WTC11 (cell line): ENCODE data around the gene SLC44A1. TPM values are rescaled to one million over a fixed set of nuclear protein-coding genes. Genes with fewer than 3 reads are reported as not detected.

Experiments
- ATAC-seq: fragments of 200-7000 bp; cut with Tn5 transposase; 2 replicates; pipeline ENCODE4 v1.10.0; 2021; ENCODE audit warnings: mild to moderate bottlenecking, moderate library complexity
- CTCF ChIA-PET: fragments of 300-600 bp; sonication (Branson Sonifier 250); formaldehyde crosslinking; loops from one replicate; lab custom pipeline; 2021; ENCODE audit warnings: antibody characterized with exemption; lab: Charles Lee
- POLR2A ChIA-PET: fragments of 350-600 bp; sonication (Branson Sonifier 250); formaldehyde crosslinking; loops from one replicate; lab custom pipeline; 2021; ENCODE audit warnings: antibody characterized with exemption; lab: Charles Lee
- DNase-seq: peaks from one replicate; pipeline ENCODE4 v3.0.0; 2021; ENCODE audit warnings: low spot score
- H3K27ac Mint-ChIP-seq: 2 replicates; pipeline ENCODE4 v1.8.0; 2021; ENCODE audit warnings: mixed read lengths
- H3K27me3 Mint-ChIP-seq: 2 replicates; pipeline ENCODE4 v1.8.0; 2021; ENCODE audit warnings: low read depth, mild to moderate bottlenecking, moderate library complexity, mixed read lengths
- H3K36me3 Mint-ChIP-seq: 2 replicates; pipeline ENCODE4 v1.8.0; 2021; ENCODE audit warnings: mixed read lengths
- H3K4me1 Mint-ChIP-seq: 2 replicates; pipeline ENCODE4 v1.8.0; 2022; ENCODE audit warnings: mixed read lengths
- H3K4me3 Mint-ChIP-seq: 2 replicates; pipeline ENCODE4 v1.8.0; 2021; ENCODE audit warnings: mild to moderate bottlenecking, moderate library complexity, mixed read lengths
- H3K9me3 Mint-ChIP-seq: 2 replicates; pipeline ENCODE4 v1.8.0; 2021; ENCODE audit warnings: mixed read lengths
- CBFB ChIP-seq: sonication (generic); formaldehyde crosslinking; IDR thresholded peaks from 2 replicates; pipeline ENCODE4 v1.8.1; 2022; ENCODE audit warnings: mild to moderate bottlenecking, low read depth, missing genetic modification reagents
- CREB1 ChIP-seq: sonication (generic); formaldehyde crosslinking; IDR thresholded peaks from 2 replicates; pipeline ENCODE4 v1.8.0; 2023; ENCODE audit warnings: mild to moderate bottlenecking, missing genetic modification reagents
- E2F5 ChIP-seq: sonication (generic); formaldehyde crosslinking; IDR thresholded peaks from 2 replicates; pipeline ENCODE4 v1.8.1; 2022; ENCODE audit warnings: mild to moderate bottlenecking, moderate library complexity, missing genetic modification reagents
- EMX1 ChIP-seq: fragments of 250-450 bp; sonication (Bioruptor Pico); IDR thresholded peaks from 2 replicates; pipeline ENCODE4 v1.8.0; 2021; ENCODE audit warnings: mild to moderate bottlenecking
- ESRRA ChIP-seq: sonication (generic); formaldehyde crosslinking; IDR thresholded peaks from 2 replicates; pipeline ENCODE4 v1.8.1; 2022; ENCODE audit warnings: mild to moderate bottlenecking, missing genetic modification reagents, borderline replicate concordance
- ETV6 ChIP-seq: sonication (generic); formaldehyde crosslinking; IDR thresholded peaks from 2 replicates; pipeline ENCODE4 v1.8.1; 2022; ENCODE audit warnings: mild to moderate bottlenecking, missing genetic modification reagents
- FOXP1 ChIP-seq: sonication (generic); formaldehyde crosslinking; IDR thresholded peaks from 2 replicates; pipeline ENCODE4 v1.8.0; 2022; ENCODE audit warnings: missing genetic modification reagents, mild to moderate bottlenecking, moderate library complexity, borderline replicate concordance
- GTF2I ChIP-seq: fragments of 250-450 bp; sonication (Bioruptor Pico); conservative IDR thresholded peaks from 2 replicates; pipeline ENCODE4 v1.4.0; 2021; ENCODE audit warnings: mild to moderate bottlenecking
- HMGA2 ChIP-seq: fragments of 250-450 bp; sonication (Bioruptor Pico); IDR thresholded peaks from 2 replicates; pipeline ENCODE4 v1.4.0; 2021; ENCODE audit warnings: mild to moderate bottlenecking, moderate library complexity
- IRF2 ChIP-seq: sonication (generic); formaldehyde crosslinking; IDR thresholded peaks from 2 replicates; pipeline ENCODE4 v1.8.0; 2022; ENCODE audit warnings: low read depth, missing genetic modification reagents, borderline replicate concordance
- MLX ChIP-seq: sonication (generic); formaldehyde crosslinking; IDR thresholded peaks from 2 replicates; pipeline ENCODE4 v1.8.1; 2023; ENCODE audit warnings: mild to moderate bottlenecking, missing genetic modification reagents, moderate library complexity
- MXD4 ChIP-seq: fragments of 250-450 bp; sonication (Bioruptor Pico); IDR thresholded peaks from 2 replicates; pipeline ENCODE4 v1.8.0; 2021; ENCODE audit warnings: mild to moderate bottlenecking, moderate library complexity, borderline replicate concordance
- MYBL2 ChIP-seq: sonication (generic); formaldehyde crosslinking; IDR thresholded peaks from 2 replicates; pipeline ENCODE4 v1.8.1; 2023; ENCODE audit warnings: mild to moderate bottlenecking, moderate library complexity, missing genetic modification reagents
- NR3C1 ChIP-seq: sonication (generic); formaldehyde crosslinking; conservative IDR thresholded peaks from 2 replicates; pipeline ENCODE4 v1.8.1; 2023; ENCODE audit warnings: low read depth, mild to moderate bottlenecking, missing genetic modification reagents
- RELA ChIP-seq: sonication (generic); formaldehyde crosslinking; IDR thresholded peaks from 2 replicates; pipeline ENCODE4 v1.8.1; 2022; ENCODE audit warnings: missing genetic modification reagents, mild to moderate bottlenecking, borderline replicate concordance
- SOX15 ChIP-seq: fragments of 250-450 bp; sonication (Bioruptor Pico); IDR thresholded peaks from 2 replicates; pipeline ENCODE4 v1.9.0; 2021; ENCODE audit warnings: mild to moderate bottlenecking
- STAT6 ChIP-seq: sonication (generic); formaldehyde crosslinking; conservative IDR thresholded peaks from 2 replicates; pipeline ENCODE4 v1.8.1; 2023; ENCODE audit warnings: mild to moderate bottlenecking, low read depth, missing genetic modification reagents, moderate library complexity
- TCF7 ChIP-seq: sonication (generic); formaldehyde crosslinking; IDR thresholded peaks from 2 replicates; pipeline ENCODE4 v1.8.0; 2022; ENCODE audit warnings: mild to moderate bottlenecking, low read depth, missing genetic modification reagents, moderate library complexity
- TEAD1 ChIP-seq: sonication (generic); formaldehyde crosslinking; IDR thresholded peaks from 2 replicates; pipeline ENCODE4 v1.8.0; 2022; ENCODE audit warnings: mild to moderate bottlenecking, missing genetic modification reagents
- ZNF263 ChIP-seq: sonication (generic); formaldehyde crosslinking; IDR thresholded peaks from 2 replicates; pipeline ENCODE4 v1.8.1; 2022; ENCODE audit warnings: low read depth, mild to moderate bottlenecking, moderate library complexity, missing genetic modification reagents
- ZNF396 ChIP-seq: fragments of 250-450 bp; sonication (Bioruptor Pico); IDR thresholded peaks from 2 replicates; pipeline ENCODE4 v1.8.0; 2021; ENCODE audit warnings: mild to moderate bottlenecking, moderate library complexity, borderline replicate concordance
- total RNA-seq: library from RNA; stranded (reverse); gene quantifications from 3 replicates; pipeline ENCODE4 v1.2.3, GENCODE V29; 2021
- TF ChIP-seq, protein P1 (sequence below): fragments of 250-450 bp; sonication (Bioruptor Pico); conservative IDR thresholded peaks from 2 replicates; pipeline ENCODE4 v1.9.0; 2021; ENCODE audit warnings: mild to moderate bottlenecking
- TF ChIP-seq, protein P2 (sequence below): sonication (generic); formaldehyde crosslinking; conservative IDR thresholded peaks from 2 replicates; pipeline ENCODE4 v1.8.1; 2022; ENCODE audit warnings: mild to moderate bottlenecking, missing genetic modification reagents
- TF ChIP-seq, protein P3 (sequence below): fragments of 250-450 bp; sonication (Bioruptor Pico); IDR thresholded peaks from 2 replicates; pipeline ENCODE4 v1.9.0; 2021; ENCODE audit warnings: mild to moderate bottlenecking
- TF ChIP-seq, protein P4 (sequence below): sonication (generic); formaldehyde crosslinking; IDR thresholded peaks from 2 replicates; pipeline ENCODE4 v1.8.1; 2023; ENCODE audit warnings: mild to moderate bottlenecking, missing genetic modification reagents, moderate library complexity
- TF ChIP-seq, protein P5 (sequence below): sonication (generic); formaldehyde crosslinking; IDR thresholded peaks from 2 replicates; pipeline ENCODE4 v1.8.0; 2022; ENCODE audit warnings: mild to moderate bottlenecking, missing genetic modification reagents

SLC44A1 gene
- total RNA-seq, 1 experiment from 2014 or later: 48.9 TPM

DNA sequence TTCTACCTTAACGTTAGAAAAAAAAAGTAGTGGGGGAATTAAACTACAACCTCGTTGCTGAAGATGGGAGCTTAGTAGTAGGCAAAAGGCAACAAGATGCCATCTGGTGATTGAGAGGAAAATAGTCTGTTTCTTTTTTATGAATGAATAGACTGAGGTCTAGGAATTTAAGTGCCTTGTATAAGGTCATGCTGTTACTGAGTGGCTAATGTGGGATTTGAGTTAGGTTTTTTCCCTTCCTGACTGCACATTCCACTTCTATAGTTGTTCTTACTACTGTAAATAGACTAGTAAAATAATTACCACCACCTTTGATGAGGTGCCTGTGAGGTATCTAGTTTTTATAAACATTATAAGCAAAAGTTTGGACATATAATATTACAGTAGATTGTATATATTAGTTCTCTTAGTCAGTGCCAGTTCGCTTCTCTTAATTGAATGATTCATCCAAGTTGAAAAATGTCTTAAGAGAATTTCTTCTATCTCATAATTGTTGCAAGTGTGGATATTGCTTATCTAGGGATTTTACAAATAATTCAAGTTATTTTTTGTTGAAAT lies 222.5 kb downstream of the SLC44A1 start:
- Mint-ChIP-seq H3K27me3 (no peaks in the 10 kb centered on the region), H3K27ac (no peak overlapping the region), H3K36me3 (peaks cover 42% of the 10 kb centered on the region), H3K4me3 (no peak overlapping the region), H3K4me1 (no peaks in the 10 kb centered on the region), H3K9me3 (peaks cover 3% of the 10 kb centered on the region; the same call in 1 of the 2 replicates)
- CTCF ChIA-PET: interaction anchor here (1.1 kb wide), 1 partner anchor 8 kb away, joined by 6 read pairs; no protein-coding TSS in a partner anchor
- POLR2A ChIA-PET: no interaction called here
- TF ChIP-seq, protein P1, sequence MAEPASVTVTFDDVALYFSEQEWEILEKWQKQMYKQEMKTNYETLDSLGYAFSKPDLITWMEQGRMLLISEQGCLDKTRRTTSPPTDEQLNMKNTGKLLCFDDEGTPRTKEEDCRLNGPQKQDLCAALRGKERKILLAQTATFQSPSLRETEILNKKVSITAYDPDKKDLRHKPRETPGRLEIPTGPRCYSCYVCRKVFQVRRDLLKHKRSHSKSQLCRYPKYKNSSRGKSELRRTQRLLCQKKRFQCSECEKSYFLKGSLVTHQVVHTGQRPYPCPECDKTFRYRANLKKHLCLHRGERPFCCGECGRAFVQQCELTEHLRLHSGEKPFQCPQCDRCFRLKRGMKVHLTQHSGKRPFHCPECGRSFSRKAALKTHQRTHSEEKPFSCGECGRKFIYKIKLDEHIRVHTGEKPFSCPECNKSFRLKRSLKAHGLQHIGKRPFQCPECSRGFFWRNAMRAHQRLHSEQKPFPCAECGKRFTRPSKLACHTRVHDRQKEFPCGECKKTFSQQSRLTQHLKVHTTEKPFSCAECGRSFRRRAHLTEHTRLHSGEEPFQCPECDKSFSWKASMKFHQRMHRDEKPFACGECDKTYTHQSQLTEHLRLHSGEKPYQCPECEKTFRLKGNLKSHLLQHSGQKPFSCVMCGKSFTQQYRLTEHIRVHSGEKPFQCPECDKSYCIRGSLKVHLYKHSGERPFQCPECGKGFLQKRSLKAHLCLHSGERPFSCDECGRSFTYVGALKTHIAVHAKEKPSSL (CRISPR knock-in tag): no peak
- TF ChIP-seq MYBL2 (CRISPR knock-in tag) (no peak), TEAD1 (CRISPR knock-in tag) (no peak), STAT6 (CRISPR knock-in tag) (no peak), GTF2I (no peak), CREB1 (CRISPR knock-in tag) (no peak), IRF2 (CRISPR knock-in tag) (no peak), E2F5 (CRISPR knock-in tag) (no peak), FOXP1 (CRISPR knock-in tag) (no peak), EMX1 (no peak), ZNF396 (no peak), RELA (no peak)
- TF ChIP-seq, protein P2, sequence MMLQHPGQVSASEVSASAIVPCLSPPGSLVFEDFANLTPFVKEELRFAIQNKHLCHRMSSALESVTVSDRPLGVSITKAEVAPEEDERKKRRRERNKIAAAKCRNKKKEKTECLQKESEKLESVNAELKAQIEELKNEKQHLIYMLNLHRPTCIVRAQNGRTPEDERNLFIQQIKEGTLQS: no peak
- no peak for DNase-seq
- ATAC-seq: no peak

- Mint-ChIP-seq H3K27me3 (no peaks in the 10 kb centered on the region), H3K27ac (no peak overlapping the region), H3K4me1 (no peaks in the 10 kb centered on the region), H3K4me3 (no peak overlapping the region), H3K9me3 (peaks cover 3% of the 10 kb centered on the region; the same call in 1 of the 2 replicates), H3K36me3 (peaks cover 42% of the 10 kb centered on the region)
- ATAC-seq (no peak), DNase-seq (no peak)
- CTCF ChIA-PET: no interaction called here
- POLR2A ChIA-PET: no interaction called here
- TF ChIP-seq MXD4 (CRISPR knock-in tag) (no peak), ETV6 (CRISPR knock-in tag) (no peak), CBFB (CRISPR knock-in tag) (no peak), NR3C1 (CRISPR knock-in tag) (no peak), TEAD1 (CRISPR knock-in tag) (no peak), TCF7 (CRISPR knock-in tag) (no peak), ESRRA (CRISPR knock-in tag) (no peak), ZNF263 (CRISPR knock-in tag) (no peak), SOX15 (CRISPR knock-in tag) (no peak), MLX (no peak), HMGA2 (CRISPR knock-in tag) (no peak)
- TF ChIP-seq, protein P3, sequence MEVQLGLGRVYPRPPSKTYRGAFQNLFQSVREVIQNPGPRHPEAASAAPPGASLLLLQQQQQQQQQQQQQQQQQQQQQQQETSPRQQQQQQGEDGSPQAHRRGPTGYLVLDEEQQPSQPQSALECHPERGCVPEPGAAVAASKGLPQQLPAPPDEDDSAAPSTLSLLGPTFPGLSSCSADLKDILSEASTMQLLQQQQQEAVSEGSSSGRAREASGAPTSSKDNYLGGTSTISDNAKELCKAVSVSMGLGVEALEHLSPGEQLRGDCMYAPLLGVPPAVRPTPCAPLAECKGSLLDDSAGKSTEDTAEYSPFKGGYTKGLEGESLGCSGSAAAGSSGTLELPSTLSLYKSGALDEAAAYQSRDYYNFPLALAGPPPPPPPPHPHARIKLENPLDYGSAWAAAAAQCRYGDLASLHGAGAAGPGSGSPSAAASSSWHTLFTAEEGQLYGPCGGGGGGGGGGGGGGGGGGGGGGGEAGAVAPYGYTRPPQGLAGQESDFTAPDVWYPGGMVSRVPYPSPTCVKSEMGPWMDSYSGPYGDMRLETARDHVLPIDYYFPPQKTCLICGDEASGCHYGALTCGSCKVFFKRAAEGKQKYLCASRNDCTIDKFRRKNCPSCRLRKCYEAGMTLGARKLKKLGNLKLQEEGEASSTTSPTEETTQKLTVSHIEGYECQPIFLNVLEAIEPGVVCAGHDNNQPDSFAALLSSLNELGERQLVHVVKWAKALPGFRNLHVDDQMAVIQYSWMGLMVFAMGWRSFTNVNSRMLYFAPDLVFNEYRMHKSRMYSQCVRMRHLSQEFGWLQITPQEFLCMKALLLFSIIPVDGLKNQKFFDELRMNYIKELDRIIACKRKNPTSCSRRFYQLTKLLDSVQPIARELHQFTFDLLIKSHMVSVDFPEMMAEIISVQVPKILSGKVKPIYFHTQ (CRISPR knock-in tag): no peak
- TF ChIP-seq, protein P4, sequence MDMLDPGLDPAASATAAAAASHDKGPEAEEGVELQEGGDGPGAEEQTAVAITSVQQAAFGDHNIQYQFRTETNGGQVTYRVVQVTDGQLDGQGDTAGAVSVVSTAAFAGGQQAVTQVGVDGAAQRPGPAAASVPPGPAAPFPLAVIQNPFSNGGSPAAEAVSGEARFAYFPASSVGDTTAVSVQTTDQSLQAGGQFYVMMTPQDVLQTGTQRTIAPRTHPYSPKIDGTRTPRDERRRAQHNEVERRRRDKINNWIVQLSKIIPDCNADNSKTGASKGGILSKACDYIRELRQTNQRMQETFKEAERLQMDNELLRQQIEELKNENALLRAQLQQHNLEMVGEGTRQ (CRISPR knock-in tag): no peak
- TF ChIP-seq, protein P5, sequence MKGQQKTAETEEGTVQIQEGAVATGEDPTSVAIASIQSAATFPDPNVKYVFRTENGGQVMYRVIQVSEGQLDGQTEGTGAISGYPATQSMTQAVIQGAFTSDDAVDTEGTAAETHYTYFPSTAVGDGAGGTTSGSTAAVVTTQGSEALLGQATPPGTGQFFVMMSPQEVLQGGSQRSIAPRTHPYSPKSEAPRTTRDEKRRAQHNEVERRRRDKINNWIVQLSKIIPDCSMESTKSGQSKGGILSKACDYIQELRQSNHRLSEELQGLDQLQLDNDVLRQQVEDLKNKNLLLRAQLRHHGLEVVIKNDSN: no peak
These were observed 224.4 kb downstream of the SLC44A1 start for GRCh38 chr9:105468875-105469274.
